Nephron (organoid): ENCODE results near the gene SERTAD1.

ENCODE experiments used
- H3K27ac Mint-ChIP-seq, 3 experiments: 2 replicates each; pipeline ENCODE4 v1.8.0; 2020; ENCODE audit warnings: mixed read lengths in 3 of 3, mild to moderate bottlenecking in 2 of 3, moderate library complexity in 1 of 3
- H3K27me3 Mint-ChIP-seq: 2 replicates; pipeline ENCODE4 v1.8.0; 2021; ENCODE audit warnings: low read depth, mild to moderate bottlenecking, moderate library complexity, mixed read lengths
- H3K36me3 Mint-ChIP-seq: 2 replicates; pipeline ENCODE4 v1.8.0; 2020; ENCODE audit warnings: low read depth, mixed read lengths
- H3K4me1 Mint-ChIP-seq: 2 replicates; pipeline ENCODE4 v1.8.0; 2020; ENCODE audit warnings: mixed read lengths
- H3K4me3 Mint-ChIP-seq, 3 experiments: 2 replicates each; pipeline ENCODE4 v1.8.0; 2020; ENCODE audit warnings: mild to moderate bottlenecking in 3 of 3, mixed read lengths in 3 of 3, moderate library complexity in 2 of 3
- H3K9me3 Mint-ChIP-seq: 2 replicates; pipeline ENCODE4 v1.8.0; 2020; ENCODE audit warnings: mixed read lengths
- TF ChIP-seq, protein P1 (sequence below), 3 experiments: fragments of 200-600 bp; sonication (generic); IDR thresholded peaks; one replicate each; pipeline ENCODE4 v1.5.0; 2021; ENCODE audit warnings: antibody characterized with exemption in 3 of 3; ENCODE audit not compliant: unreplicated experiment in 3 of 3

Gene SERTAD1

DNA sequence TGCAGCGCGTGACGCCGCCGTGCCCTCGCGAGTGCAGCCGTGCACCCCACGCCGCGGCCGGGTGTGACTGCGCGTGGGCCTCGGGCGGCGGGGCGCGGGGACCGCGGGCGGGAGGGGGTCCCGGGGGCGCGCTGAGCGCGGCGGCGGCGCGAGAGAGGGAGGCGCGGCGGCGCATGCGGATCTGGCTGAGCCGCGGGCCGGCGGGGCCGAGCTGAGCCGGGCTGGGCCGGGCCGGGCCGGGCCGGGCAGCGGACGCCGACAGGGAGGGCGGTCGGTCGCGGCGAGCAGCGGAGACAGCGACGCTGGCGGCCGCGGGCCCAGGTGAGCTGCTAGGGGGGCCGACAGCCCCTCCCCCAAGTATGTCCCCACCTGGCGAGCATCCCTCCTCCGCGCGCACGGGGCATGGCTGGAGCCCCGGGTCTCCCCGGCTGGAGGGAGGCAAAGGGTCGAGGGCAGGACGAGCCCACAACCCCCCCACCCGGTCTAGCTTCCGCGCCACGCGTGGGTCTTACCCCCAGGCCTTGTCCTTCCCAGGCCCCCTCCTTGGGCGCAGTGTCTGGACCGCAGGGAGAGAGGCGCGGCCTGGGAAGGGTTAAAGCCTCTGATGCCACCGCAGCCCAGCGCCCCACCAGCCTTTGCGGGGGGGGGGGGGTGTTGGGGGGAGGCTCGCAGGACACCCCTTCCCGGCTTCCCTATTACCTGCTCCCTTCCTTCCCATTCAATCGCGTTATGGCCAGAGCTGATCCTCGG is 41.4 kb upstream of the SERTAD1 start, which contains the start of gene SPTBN4:
Gene SPTBN4 (plus strand): TSS at position 17 of the 750 bp plus-strand sequence. CDS start 5,621 bp downstream, outside the sequence.
- Mint-ChIP-seq H3K36me3 (no peaks in the 10 kb centered on the region), H3K27me3 (peaks cover 30% of the 10 kb centered on the region), H3K9me3 (no peaks in the 10 kb centered on the region), H3K27ac (peak within 1 kb of the TSS in 1 of 3 experiments; percentile 13), H3K4me3 (peak within 1 kb of the TSS; percentile 79 to 90 (median 85)), H3K4me1 (peaks cover 19% of the 10 kb centered on the region)
- TF ChIP-seq, protein P1, sequence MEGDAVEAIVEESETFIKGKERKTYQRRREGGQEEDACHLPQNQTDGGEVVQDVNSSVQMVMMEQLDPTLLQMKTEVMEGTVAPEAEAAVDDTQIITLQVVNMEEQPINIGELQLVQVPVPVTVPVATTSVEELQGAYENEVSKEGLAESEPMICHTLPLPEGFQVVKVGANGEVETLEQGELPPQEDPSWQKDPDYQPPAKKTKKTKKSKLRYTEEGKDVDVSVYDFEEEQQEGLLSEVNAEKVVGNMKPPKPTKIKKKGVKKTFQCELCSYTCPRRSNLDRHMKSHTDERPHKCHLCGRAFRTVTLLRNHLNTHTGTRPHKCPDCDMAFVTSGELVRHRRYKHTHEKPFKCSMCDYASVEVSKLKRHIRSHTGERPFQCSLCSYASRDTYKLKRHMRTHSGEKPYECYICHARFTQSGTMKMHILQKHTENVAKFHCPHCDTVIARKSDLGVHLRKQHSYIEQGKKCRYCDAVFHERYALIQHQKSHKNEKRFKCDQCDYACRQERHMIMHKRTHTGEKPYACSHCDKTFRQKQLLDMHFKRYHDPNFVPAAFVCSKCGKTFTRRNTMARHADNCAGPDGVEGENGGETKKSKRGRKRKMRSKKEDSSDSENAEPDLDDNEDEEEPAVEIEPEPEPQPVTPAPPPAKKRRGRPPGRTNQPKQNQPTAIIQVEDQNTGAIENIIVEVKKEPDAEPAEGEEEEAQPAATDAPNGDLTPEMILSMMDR (IDR thresholded peaks at IDR 0.05; ENCODE audit: unreplicated experiment in 3 of 3), result no peak

DNA sequence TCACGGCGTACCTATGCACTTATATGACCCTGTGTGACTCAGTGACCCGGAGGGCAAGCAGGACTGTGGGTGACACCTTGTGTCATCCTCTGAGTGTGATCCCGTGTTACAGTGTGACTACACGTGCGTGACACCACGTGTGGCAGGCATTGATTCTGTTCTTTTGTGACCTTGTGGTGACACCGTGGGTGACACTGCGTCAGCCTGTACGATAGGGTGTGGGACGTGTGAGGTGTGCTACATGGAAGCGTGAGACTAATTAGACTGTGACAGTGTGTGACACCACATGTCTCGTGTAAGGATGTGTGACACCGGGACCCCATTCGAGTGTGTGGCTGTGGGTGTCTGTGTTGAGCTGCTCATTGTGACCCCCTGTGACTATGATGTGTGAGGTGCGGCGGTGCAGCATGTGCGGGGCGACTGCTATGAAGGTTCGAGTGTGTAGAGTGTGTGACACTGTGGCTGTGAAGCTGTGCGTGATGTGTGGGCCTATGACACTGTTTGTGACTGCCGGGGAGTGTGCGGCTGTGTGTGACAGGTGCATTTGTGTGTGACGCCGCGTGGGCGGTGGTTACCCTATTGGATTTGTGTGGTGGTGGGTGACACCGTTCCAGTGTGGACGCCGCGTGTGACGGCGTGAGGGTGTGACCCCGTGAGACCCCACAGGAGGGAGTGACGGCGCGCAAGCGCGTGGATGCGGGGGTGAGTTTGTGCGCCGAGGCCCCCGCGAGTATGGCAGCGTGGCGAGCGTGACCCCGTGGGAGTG is 40.6 kb upstream of the SERTAD1 start:
- TF ChIP-seq, protein P1 (IDR thresholded peaks at IDR 0.05; ENCODE audit: unreplicated experiment in 3 of 3), result no peak
- Mint-ChIP-seq H3K27ac (peak overlapping the region in 1 of 3 experiments; percentile 13), H3K27me3 (peaks cover 30% of the 10 kb centered on the region), H3K36me3 (no peaks in the 10 kb centered on the region), H3K4me3 (peak overlapping the region; percentile 79 to 90 (median 85)), H3K9me3 (no peaks in the 10 kb centered on the region), H3K4me1 (peaks cover 19% of the 10 kb centered on the region)

DNA sequence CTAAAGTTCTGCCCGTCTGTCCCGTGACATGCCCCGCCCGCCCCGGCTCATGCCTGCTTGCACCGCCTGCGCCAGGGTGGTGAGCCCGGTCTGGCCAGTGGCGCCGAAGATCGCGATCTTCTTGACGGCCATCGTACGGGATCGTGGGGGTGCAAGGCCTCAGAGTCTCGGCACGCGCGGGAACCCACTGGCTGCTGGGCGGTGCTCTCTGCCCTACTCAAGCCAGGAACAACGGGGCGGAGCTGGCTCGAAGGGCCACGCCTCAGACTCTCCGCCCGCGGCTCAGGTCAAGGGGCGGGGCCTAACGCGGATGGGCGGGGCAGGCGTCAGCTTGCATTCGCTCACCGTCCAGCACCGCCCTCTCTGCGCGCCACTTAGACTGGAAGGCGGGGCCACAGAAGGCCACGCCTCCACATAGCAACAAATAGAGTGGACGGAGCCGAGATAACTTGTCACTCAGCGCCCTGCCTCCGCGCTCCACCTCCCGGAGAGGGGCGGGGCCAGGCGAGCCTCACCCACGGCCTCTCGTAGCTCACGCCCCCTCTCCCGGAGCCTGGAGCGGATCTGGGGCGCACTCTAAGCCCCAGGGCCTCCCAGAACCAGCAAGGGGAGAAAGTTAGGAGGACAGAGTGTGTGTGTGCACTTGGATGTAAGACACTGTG is 39.9 kb upstream of the SERTAD1 start, which contains the start of gene BLVRB:
Gene BLVRB (minus strand): TSS at position 189 of the 662 bp plus-strand sequence. CDS start 57 bp downstream, at position 132.
- H3K4me1 Mint-ChIP-seq, result peaks cover 19% of the 10 kb centered on the region

DNA sequence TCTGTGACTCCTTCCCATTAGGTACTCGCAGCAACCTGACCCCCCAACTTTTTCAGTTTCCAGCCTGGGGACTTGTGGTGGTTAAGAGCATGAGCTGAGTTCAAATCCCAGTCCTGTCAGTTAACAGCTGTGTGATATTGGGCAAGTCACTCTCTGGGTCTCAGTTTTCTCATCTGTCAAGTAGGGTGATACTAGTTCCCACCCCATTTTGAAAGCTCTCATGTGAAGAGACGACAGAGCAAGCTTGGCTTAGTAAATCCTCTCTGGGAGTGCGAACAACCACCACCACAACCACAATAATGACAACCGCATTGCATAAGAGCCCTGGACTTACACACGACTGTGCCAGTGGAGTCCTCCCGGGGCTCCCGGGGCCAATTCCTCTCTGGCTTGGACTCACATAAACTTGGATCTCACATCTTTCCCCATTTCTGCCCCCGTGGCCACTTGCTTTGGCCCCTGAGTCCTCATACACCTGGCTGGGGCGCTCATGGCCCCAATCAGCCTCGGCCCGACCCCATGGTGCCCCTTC is 39.3 kb upstream of the SERTAD1 start:
- Mint-ChIP-seq H3K4me1 (peaks cover 19% of the 10 kb centered on the region), H3K36me3 (no peaks in the 10 kb centered on the region), H3K4me3 (peak overlapping the region; percentile 79 to 90 (median 85)), H3K27ac (peak overlapping the region; percentile 34 to 53 (median 42)), H3K9me3 (no peaks in the 10 kb centered on the region), H3K27me3 (peaks cover 33% of the 10 kb centered on the region)
- TF ChIP-seq, protein P1 (IDR thresholded peaks at IDR 0.05; ENCODE audit: unreplicated experiment in 3 of 3), result no peak

More for the DNA sequence above, 39.9 kb upstream of the SERTAD1 start, which contains the start of gene BLVRB:
- Mint-ChIP-seq H3K9me3 (no peaks in the 10 kb centered on the region), H3K27ac (peak within 1 kb of the TSS; percentile 42 to 53 (median 44)), H3K36me3 (no peaks in the 10 kb centered on the region), H3K4me3 (peak within 1 kb of the TSS; percentile 79 to 90 (median 85)), H3K27me3 (peaks cover 33% of the 10 kb centered on the region)
- TF ChIP-seq, protein P1 (IDR thresholded peaks at IDR 0.05; ENCODE audit: unreplicated experiment in 3 of 3), result no peak
